ENCODE measurements around the gene EDA.
"Not testable (repeated sequence)": the region's sequence is repeated elsewhere in the genome, so short reads cannot be mapped to it uniquely, and the experiment has no call there.

The EDA gene

DNA sequence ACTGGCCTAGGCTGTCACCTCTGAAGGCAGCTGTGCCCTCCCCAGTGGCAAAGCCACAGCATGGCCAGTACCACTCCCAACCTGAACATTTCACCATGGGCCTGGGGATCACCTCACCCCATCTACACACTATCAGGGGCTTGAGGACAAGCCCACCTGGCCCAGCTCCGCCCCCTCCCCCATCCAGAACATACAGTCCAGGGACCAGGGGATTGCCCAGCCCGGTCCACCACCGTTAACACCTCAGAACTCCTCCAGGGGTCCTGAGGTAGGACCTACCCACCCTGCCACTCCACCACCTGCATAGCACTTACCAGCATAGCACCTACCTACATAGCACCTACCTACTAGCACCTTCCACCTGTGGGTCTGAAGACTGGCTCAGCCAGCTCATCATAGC is 179.8 kb downstream of the EDA start:
- H3K27ac ChIP-seq = no peak overlapping the region
- no peak for TF ChIP-seq CTCF (IDR thresholded peaks at IDR 0.05)
- no peak for TF ChIP-seq ZFX (IDR thresholded peaks at IDR 0.05; ENCODE audit: borderline replicate concordance)

GRCh38 chrX:69807400-69807799 is 191.5 kb downstream of the EDA start:
- H3K27ac ChIP-seq = no peak overlapping the region
- TF ChIP-seq CTCF (IDR thresholded peaks at IDR 0.05) (no peak), ZFX (IDR thresholded peaks at IDR 0.05; ENCODE audit: borderline replicate concordance) (no peak)

DNA sequence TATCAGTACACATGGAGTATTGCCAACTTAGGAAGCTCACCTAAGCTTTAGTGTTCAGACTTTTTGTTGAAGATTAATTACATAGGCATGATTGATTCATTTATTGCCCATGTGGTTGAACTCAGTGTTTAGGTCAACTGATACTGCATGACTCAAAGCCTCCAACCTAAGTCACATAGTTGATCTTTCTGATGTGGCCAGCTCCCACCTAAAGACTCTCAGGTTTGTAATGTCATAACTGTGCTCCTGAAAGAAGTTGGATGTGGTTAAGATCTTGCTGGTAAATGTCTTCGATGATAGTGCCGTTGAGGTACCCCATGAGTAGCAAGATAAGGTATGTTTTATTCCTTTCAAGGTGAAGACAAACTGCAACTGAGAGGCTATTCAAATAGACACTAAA is 192.5 kb downstream of the EDA start:
- no peak for TF ChIP-seq ZFX (IDR thresholded peaks at IDR 0.05; ENCODE audit: borderline replicate concordance)
- TF ChIP-seq CTCF (IDR thresholded peaks at IDR 0.05) = no peak
- no peak overlapping the region for H3K27ac ChIP-seq

- TF ChIP-seq CTCF (IDR thresholded peaks at IDR 0.05) (no peak), ZFX (IDR thresholded peaks at IDR 0.05; ENCODE audit: borderline replicate concordance) (no peak)
- H3K27ac ChIP-seq = no peak overlapping the region
Measured at GRCh38 chrX:69813677-69814076, 197.8 kb downstream of the EDA start.

GRCh38 chrX:69815063-69815462 is 199.2 kb downstream of the EDA start:
- no peak for TF ChIP-seq ZFX (IDR thresholded peaks at IDR 0.05; ENCODE audit: borderline replicate concordance)
- no peak for TF ChIP-seq CTCF (IDR thresholded peaks at IDR 0.05)

GRCh38 chrX:69815519-69815918 is 199.6 kb downstream of the EDA start:
- no peak overlapping the region for H3K27ac ChIP-seq
- no peak for TF ChIP-seq CTCF (IDR thresholded peaks at IDR 0.05)
- TF ChIP-seq ZFX (IDR thresholded peaks at IDR 0.05; ENCODE audit: borderline replicate concordance) = no peak

More at GRCh38 chrX:69815063-69815462, 199.2 kb downstream of the EDA start:
- no peak overlapping the region for H3K27ac ChIP-seq

- TF ChIP-seq ZFX (IDR thresholded peaks at IDR 0.05; ENCODE audit: borderline replicate concordance) (no peak), CTCF (IDR thresholded peaks at IDR 0.05) (no peak)
- no peak overlapping the region for H3K27ac ChIP-seq
Measured at GRCh38 chrX:69844636-69845035, 228.7 kb downstream of the EDA start.

- H3K27ac ChIP-seq = not testable (repeated sequence)
Measured at GRCh38 chrX:69859999-69860398, 244.1 kb downstream of the EDA start.
